Activated B cell treated with CpG ODN at 0.5 μM for 24 hours (primary cell): ENCODE measurements around the gene RAB17. TPM values are rescaled to one million over a fixed set of nuclear protein-coding genes. Genes with fewer than 3 reads are reported as not detected.
A peak's percentile ranks its signal among the peaks of the same experiment; 100 is the strongest.

Experiments
- ATAC-seq: fragments of 200-7000 bp; cut with Tn5 transposase; one replicate; pipeline ENCODE4 v1.10.0; 2021; ENCODE audit warnings: low read depth, mild to moderate bottlenecking, moderate library complexity
- CTCF ChIA-PET: fragments of 350-600 bp; sonication (Branson Sonifier 250); formaldehyde crosslinking; loops from one replicate; lab custom pipeline; 2021; ENCODE audit warnings: antibody characterized with exemption; lab: Charles Lee
- POLR2A ChIA-PET: fragments of 350-600 bp; sonication (Branson Sonifier 250); formaldehyde crosslinking; loops from one replicate; lab custom pipeline; 2021; ENCODE audit warnings: antibody characterized with exemption; lab: Charles Lee
- DNase-seq: peaks from one replicate; pipeline ENCODE4 v3.0.0; 2022
- H3K27ac Mint-ChIP-seq: one replicate; pipeline ENCODE4 v1.8.0; 2020; ENCODE audit warnings: mixed read lengths
- H3K27me3 Mint-ChIP-seq: one replicate; pipeline ENCODE4 v1.8.0; 2021; ENCODE audit warnings: mixed read lengths
- H3K36me3 Mint-ChIP-seq: one replicate; pipeline ENCODE4 v1.8.0; 2021; ENCODE audit warnings: low read depth, mixed read lengths
- H3K4me1 Mint-ChIP-seq: one replicate; pipeline ENCODE4 v1.8.0; 2021; ENCODE audit warnings: mixed read lengths
- H3K4me3 Mint-ChIP-seq: one replicate; pipeline ENCODE4 v1.8.0; 2020; ENCODE audit warnings: mild to moderate bottlenecking, mixed read lengths
- H3K9me3 Mint-ChIP-seq: one replicate; pipeline ENCODE4 v1.8.0; 2020; ENCODE audit warnings: mixed read lengths
- CTCF ChIP-seq: fragments of 200-600 bp; IDR thresholded peaks from one replicate; pipeline ENCODE4 v1.8.0; 2022; ENCODE audit warnings: antibody characterized with exemption, mild to moderate bottlenecking
- intact Hi-C: fragments of 100-400 bp; cut with micrococcal nuclease; formaldehyde crosslinking; loops from one replicate; pipeline ENCODE4 v1.15.1; 2024
- total RNA-seq: library from RNA; stranded (reverse); gene quantifications from 2 replicates; pipeline ENCODE4 v1.2.3, GENCODE V29; 2022

RAB17 gene
- total RNA-seq, 1 donor from 2014 or later: not detected

GRCh38 chr2:237546040-237546875 is 44.3 kb downstream of the RAB17 start:
- Mint-ChIP-seq H3K9me3 (no peaks in the 10 kb centered on the region), H3K36me3 (no peaks in the 10 kb centered on the region), H3K27ac (no peak overlapping the region), H3K27me3 (peaks cover 3% of the 10 kb centered on the region), H3K4me1 (no peaks in the 10 kb centered on the region), H3K4me3 (no peak overlapping the region)
- intact Hi-C loops: no loop called here
- ChIA-PET POLR2A (interaction anchor here (0.6 kb wide), 1 partner anchor 34 kb away, joined by 5 read pairs; no protein-coding TSS in a partner anchor), CTCF (interaction anchor here (0.6 kb wide), 1 partner anchor 1198 kb away, joined by 4 read pairs; no protein-coding TSS in a partner anchor)
- no peak for DNase-seq
- TF ChIP-seq CTCF: no peak
- ATAC-seq: no peak

- H3K27me3 Mint-ChIP-seq: peaks cover 12% of the 10 kb centered on the region
- no peaks in the 10 kb centered on the region for H3K9me3 Mint-ChIP-seq
- no peak overlapping the region for H3K27ac Mint-ChIP-seq
- no peaks in the 10 kb centered on the region for H3K4me1 Mint-ChIP-seq
- TF ChIP-seq CTCF: no peak
- H3K4me3 Mint-ChIP-seq: no peak overlapping the region
- H3K36me3 Mint-ChIP-seq: no peaks in the 10 kb centered on the region
- DNase-seq (no peak), ATAC-seq (no peak)
- ChIA-PET CTCF (no interaction called here), POLR2A (no interaction called here)
- intact Hi-C loops: no loop called here
Measured at GRCh38 chr2:237542001-237542704, 48.4 kb downstream of the RAB17 start.

GRCh38 chr2:237541243-237541642 is 49.3 kb downstream of the RAB17 start:
- Mint-ChIP-seq H3K9me3 (no peaks in the 10 kb centered on the region), H3K4me3 (no peak overlapping the region), H3K36me3 (no peaks in the 10 kb centered on the region), H3K27me3 (peaks cover 13% of the 10 kb centered on the region), H3K27ac (no peak overlapping the region), H3K4me1 (no peaks in the 10 kb centered on the region)
- intact Hi-C loops: no loop called here
- DNase-seq (no peak), ATAC-seq (no peak)
- no peak for TF ChIP-seq CTCF
- CTCF ChIA-PET: no interaction called here
- POLR2A ChIA-PET: no interaction called here

GRCh38 chr2:237540823-237541222 is 49.7 kb downstream of the RAB17 start:
- Mint-ChIP-seq H3K27me3 (peaks cover 13% of the 10 kb centered on the region), H3K9me3 (no peaks in the 10 kb centered on the region), H3K4me1 (no peaks in the 10 kb centered on the region), H3K27ac (no peak overlapping the region), H3K36me3 (no peaks in the 10 kb centered on the region), H3K4me3 (no peak overlapping the region)
- no peak for TF ChIP-seq CTCF
- ChIA-PET CTCF (no interaction called here), POLR2A (no interaction called here)
- ATAC-seq: peak; percentile 54
- no peak for DNase-seq
- intact Hi-C loops: no loop called here

GRCh38 chr2:237540223-237540775 is 50.2 kb downstream of the RAB17 start:
- Mint-ChIP-seq H3K27ac (no peak overlapping the region), H3K9me3 (no peaks in the 10 kb centered on the region), H3K36me3 (no peaks in the 10 kb centered on the region), H3K4me3 (no peak overlapping the region), H3K27me3 (peaks cover 13% of the 10 kb centered on the region), H3K4me1 (no peaks in the 10 kb centered on the region)
- CTCF ChIA-PET: no interaction called here
- ATAC-seq (no peak), DNase-seq (no peak)
- POLR2A ChIA-PET: no interaction called here
- TF ChIP-seq CTCF: no peak
- intact Hi-C loops: no loop called here
